MCF 10A (cell line): ENCODE data around the gene ARNT2. TPM values are rescaled to one million over a fixed set of nuclear protein-coding genes. Genes with fewer than 3 reads are reported as not detected.

Experiments
- BruUV-seq: library from RNA; stranded (reverse); fragments of 400-500 nt; replicated peaks from 2 replicates; lab custom pipeline; 2021; lab: Mats Ljungman, UMichigan
- CTCF ChIA-PET: fragments of 300-600 bp; sonication (Branson Sonifier 250); formaldehyde crosslinking; extraction: SDS; loops from one replicate; lab custom pipeline; 2021; ENCODE audit warnings: antibody characterized with exemption, inconsistent platforms; lab: Yijun Ruan, JAX
- POLR2A ChIA-PET: fragments of 300-600, 350-650 bp; sonication (Branson Sonifier 250); formaldehyde crosslinking; extraction: SDS; loops from one replicate; lab custom pipeline; 2020; ENCODE audit warnings: antibody characterized with exemption, inconsistent platforms; lab: Yijun Ruan, JAX
- DNase-seq: peaks from one replicate; pipeline ENCODE4 v3.0.0-alpha.2; 2018; ENCODE audit not compliant: unreplicated experiment
- H3K27ac Mint-ChIP-seq: one replicate; pipeline ENCODE4 v1.8.0; 2022; ENCODE audit warnings: mild to moderate bottlenecking, low read depth, mixed read lengths; ENCODE audit not compliant: unreplicated experiment
- H3K27me3 Mint-ChIP-seq: one replicate; pipeline ENCODE4 v1.8.0; 2022; ENCODE audit warnings: mixed read lengths; ENCODE audit not compliant: insufficient read depth, unreplicated experiment
- H3K36me3 Mint-ChIP-seq: one replicate; pipeline ENCODE4 v1.8.0; 2022; ENCODE audit warnings: mild to moderate bottlenecking, moderate library complexity, mixed read lengths; ENCODE audit not compliant: insufficient read depth, unreplicated experiment
- H3K4me1 Mint-ChIP-seq: one replicate; pipeline ENCODE4 v1.8.0; 2022; ENCODE audit warnings: mixed read lengths; ENCODE audit not compliant: insufficient read depth, unreplicated experiment
- H3K4me3 Mint-ChIP-seq: one replicate; pipeline ENCODE4 v1.8.0; 2022; ENCODE audit warnings: mild to moderate bottlenecking, moderate library complexity, mixed read lengths; ENCODE audit not compliant: unreplicated experiment
- H3K9me3 Mint-ChIP-seq: one replicate; pipeline ENCODE4 v1.8.0; 2022; ENCODE audit warnings: mixed read lengths; ENCODE audit not compliant: unreplicated experiment
- CTCF ChIP-seq: fragments of 200-600 bp; IDR thresholded peaks from one replicate; pipeline ENCODE4 v1.8.0; 2022; ENCODE audit warnings: antibody characterized with exemption, mild to moderate bottlenecking; ENCODE audit not compliant: unreplicated experiment
- intact Hi-C: fragments of 100-400 bp; cut with micrococcal nuclease; formaldehyde crosslinking; loops from 2 replicates; pipeline ENCODE4 v1.14.1; 2022
- total RNA-seq: library from RNA; stranded (reverse); gene quantifications from 2 replicates; pipeline ENCODE4 v1.2.3, GENCODE V29; 2022

The ARNT2 gene
- total RNA-seq, 1 experiment from 2014 or later, result 1.6 TPM

GRCh38 chr15:80518522-80518921, 114.3 kb downstream of the ARNT2 start:
- Mint-ChIP-seq H3K27ac (no peak overlapping the region), H3K4me3 (no peak overlapping the region), H3K9me3 (peaks cover 15% of the 10 kb centered on the region), H3K36me3 (no peaks in the 10 kb centered on the region), H3K4me1 (peaks cover 7% of the 10 kb centered on the region), H3K27me3 (no peaks in the 10 kb centered on the region)
- DNase-seq, result no peak
- ChIA-PET CTCF (no interaction called here), POLR2A (no interaction called here)
- no peak for TF ChIP-seq CTCF
- no TSS peak for BruUV-seq
- intact Hi-C loops, result no loop called here

DNA sequence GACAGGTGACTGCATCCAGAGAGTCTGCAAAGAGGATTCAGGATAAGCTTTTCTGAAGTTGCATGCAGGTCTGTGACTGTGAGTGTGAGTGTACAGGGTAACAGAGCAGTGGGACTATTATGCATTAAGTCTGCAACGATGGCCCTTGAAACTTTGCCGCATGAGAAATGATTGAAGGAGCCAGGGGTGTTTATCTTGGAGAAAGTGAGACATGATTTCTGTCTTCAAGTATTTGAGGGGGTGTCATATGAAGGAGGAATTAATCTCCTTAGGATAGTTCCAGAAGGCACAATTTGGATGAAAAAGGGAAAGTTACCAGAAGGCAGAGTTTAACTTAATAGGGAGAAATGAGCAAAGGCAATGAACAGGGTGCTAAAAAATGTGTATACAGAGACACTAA, 119.6 kb downstream of the ARNT2 start:
- no peak for DNase-seq
- no peak for TF ChIP-seq CTCF
- no peaks in the 10 kb centered on the region for H3K9me3 Mint-ChIP-seq
- CTCF ChIA-PET, result no interaction called here
- intact Hi-C loops, result no loop called here
- BruUV-seq, result no TSS peak
- H3K36me3 Mint-ChIP-seq, result peaks cover under 1% of the 10 kb centered on the region
- H3K27me3 Mint-ChIP-seq, result no peaks in the 10 kb centered on the region
- no peak overlapping the region for H3K27ac Mint-ChIP-seq
- no peak overlapping the region for H3K4me3 Mint-ChIP-seq
- H3K4me1 Mint-ChIP-seq, result no peaks in the 10 kb centered on the region
- POLR2A ChIA-PET, result no interaction called here

GRCh38 chr15:80525853-80526252, 121.7 kb downstream of the ARNT2 start:
- DNase-seq, result no peak
- CTCF ChIA-PET, result interaction anchor here (1.3 kb wide), 1 partner anchor 70 kb away, joined by 4 read pairs; no protein-coding TSS in a partner anchor
- Mint-ChIP-seq H3K36me3 (peaks cover 6% of the 10 kb centered on the region), H3K9me3 (no peaks in the 10 kb centered on the region), H3K4me3 (no peak overlapping the region), H3K27ac (no peak overlapping the region), H3K4me1 (no peaks in the 10 kb centered on the region), H3K27me3 (no peaks in the 10 kb centered on the region)
- BruUV-seq, result no TSS peak
- intact Hi-C loops, result no loop called here
- TF ChIP-seq CTCF, result no peak
- POLR2A ChIA-PET, result no interaction called here

DNA sequence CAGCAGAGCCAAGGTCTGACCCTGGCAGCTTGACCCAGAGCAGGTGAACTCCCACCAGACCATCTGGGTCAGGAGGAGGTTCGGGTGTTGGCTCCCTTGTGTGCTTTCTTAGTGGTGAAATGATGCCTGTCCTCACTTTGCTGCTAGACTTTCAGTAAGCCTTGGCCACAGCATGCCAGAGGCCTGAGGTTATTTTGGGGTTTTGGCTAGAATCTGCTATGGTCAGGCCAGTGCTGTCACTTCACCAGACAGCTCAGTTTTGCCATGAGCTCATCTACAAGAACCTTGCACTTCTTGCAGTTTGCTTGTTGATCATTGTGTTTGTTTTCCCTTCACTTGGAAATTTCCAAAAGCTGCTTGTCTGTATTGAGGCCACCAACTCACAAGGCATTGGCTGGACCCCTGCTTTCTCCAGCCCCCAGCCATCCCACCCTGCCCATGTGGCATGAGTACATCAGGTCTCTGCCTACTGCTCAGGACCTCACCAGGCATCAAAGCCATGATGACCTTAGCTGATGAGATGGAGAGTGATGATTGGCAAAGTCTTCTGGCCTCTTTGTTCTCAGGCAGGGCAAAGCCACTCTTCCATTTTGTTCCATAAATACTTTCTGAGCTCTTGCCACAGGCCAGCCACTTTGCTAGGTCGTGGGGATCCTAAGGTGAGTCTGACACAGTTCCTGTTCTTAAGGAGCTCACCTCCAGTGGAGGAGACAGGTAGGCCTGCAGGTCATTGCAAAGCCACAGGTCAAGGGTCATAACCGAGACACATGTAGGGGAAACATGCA, 122.6 kb downstream of the ARNT2 start:
- ChIA-PET POLR2A (interaction anchor here (0.7 kb wide), 1 partner anchor 14 kb away, joined by 4 read pairs; no protein-coding TSS in a partner anchor), CTCF (interaction anchor here (0.6 to 1.3 kb wide), 2 partner anchors 71 to 1613 kb away, joined by 3 to 4 read pairs; no protein-coding TSS in a partner anchor)
- intact Hi-C loops, result no loop called here
- H3K4me3 Mint-ChIP-seq, result no peak overlapping the region
- DNase-seq, result no peak
- no peak overlapping the region for H3K27ac Mint-ChIP-seq
- no TSS peak for BruUV-seq
- no peaks in the 10 kb centered on the region for H3K9me3 Mint-ChIP-seq
- no peak for TF ChIP-seq CTCF
- no peaks in the 10 kb centered on the region for H3K4me1 Mint-ChIP-seq
- peaks cover 6% of the 10 kb centered on the region for H3K36me3 Mint-ChIP-seq
- H3K27me3 Mint-ChIP-seq, result no peaks in the 10 kb centered on the region
